Cardiac septum (tissue), 1 donor: ENCODE results near the gene FAM118B. TPM values are rescaled to one million over a fixed set of nuclear protein-coding genes. Genes with fewer than 3 reads are reported as not detected.

Experiments used
- DNase-seq: peaks from one replicate; pipeline ENCODE4 v3.0.0-alpha.2; 2020; ENCODE audit warnings: low spot score
- intact Hi-C: fragments of 100-400 bp; cut with DNase I; formaldehyde crosslinking; loops from one replicate; pipeline ENCODE4 v1.14.0; 2022
- total RNA-seq: library from RNA; stranded (reverse); fragmentation: NEBNext Ultra II Directional; extraction: Animal tissue kit (Norgen Biotek cat#: 25700); gene quantifications from one replicate; pipeline ENCODE4 v1.2.1, GENCODE V29; 2021
- donor health status: DM: no; HTN: no; CAD: no.

The FAM118B gene
- total RNA-seq, 1 donor from 2014 or later: 22.3 TPM

DNA sequence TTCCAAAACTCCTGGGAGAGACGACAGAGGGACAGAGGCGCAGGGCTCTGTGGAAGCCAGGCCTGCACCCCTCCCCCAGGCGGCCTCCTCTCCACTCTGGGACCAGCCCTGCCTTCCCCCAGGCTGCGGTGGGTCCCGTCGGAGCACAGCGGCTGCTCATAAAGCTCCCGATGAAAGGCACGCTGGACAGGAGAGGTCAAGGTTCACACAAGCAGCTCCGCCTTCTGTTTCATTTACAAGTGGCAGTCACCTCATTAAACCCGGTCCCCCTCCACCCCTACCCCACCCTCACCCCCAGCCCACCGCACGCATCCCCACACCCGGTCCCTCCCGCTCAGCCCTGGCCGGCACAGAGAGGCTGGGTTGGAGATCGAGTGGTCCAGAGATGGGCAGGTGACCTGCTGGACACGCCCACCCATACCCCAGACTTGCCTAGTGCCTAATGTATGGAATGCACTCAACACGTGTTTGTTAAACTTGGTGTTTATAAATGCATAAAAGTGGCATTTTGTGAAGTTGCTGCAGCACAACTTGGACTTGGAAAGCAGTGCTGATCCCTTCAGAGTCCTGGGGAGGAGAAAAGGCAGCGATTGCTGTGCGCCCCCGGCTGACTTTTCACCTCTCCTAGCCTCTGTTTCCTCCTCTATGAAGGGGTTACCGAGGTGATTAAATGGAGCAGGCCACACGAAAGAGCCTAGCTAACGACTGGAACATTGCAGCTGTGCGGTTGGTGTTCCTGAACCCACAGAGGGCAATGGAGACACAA lies 26.1 kb upstream of the FAM118B start:
- intact Hi-C loops: no loop called here
- peak; percentile 58 for DNase-seq

DNA sequence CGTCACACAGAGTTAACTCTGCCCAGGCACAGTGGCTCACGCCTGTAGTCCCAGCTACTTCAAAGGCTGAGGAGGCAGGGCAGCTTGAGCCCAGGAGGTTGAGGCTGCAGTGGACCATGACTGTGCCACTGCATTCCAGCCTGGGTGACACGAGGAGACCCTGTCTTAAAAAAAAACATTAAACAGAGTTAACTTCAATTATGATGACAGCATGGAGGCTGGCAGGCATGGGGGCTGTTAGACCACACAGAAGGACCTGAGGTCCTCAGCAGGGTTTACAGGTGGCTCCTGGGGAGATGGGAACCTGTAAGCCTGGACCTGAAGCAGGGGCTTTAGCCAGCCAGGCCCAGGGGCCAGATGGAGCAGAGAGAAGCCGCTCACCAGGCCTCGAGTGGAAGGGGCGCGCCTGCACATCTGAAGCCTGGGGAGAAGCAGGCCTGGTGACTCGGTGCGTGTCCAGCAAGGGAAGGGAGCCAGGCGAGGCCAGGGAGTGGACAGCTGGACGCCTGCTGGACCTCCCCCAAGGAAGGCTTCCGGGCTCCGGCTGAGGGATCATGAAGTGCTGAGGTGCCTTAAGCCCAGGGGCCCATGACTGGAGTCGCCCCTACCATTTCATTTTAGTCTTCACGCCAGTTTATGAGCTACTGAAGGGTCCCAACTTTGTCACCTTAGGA lies 25.4 kb upstream of the FAM118B start:
- intact Hi-C loops: no loop called here
- DNase-seq: no peak

DNA sequence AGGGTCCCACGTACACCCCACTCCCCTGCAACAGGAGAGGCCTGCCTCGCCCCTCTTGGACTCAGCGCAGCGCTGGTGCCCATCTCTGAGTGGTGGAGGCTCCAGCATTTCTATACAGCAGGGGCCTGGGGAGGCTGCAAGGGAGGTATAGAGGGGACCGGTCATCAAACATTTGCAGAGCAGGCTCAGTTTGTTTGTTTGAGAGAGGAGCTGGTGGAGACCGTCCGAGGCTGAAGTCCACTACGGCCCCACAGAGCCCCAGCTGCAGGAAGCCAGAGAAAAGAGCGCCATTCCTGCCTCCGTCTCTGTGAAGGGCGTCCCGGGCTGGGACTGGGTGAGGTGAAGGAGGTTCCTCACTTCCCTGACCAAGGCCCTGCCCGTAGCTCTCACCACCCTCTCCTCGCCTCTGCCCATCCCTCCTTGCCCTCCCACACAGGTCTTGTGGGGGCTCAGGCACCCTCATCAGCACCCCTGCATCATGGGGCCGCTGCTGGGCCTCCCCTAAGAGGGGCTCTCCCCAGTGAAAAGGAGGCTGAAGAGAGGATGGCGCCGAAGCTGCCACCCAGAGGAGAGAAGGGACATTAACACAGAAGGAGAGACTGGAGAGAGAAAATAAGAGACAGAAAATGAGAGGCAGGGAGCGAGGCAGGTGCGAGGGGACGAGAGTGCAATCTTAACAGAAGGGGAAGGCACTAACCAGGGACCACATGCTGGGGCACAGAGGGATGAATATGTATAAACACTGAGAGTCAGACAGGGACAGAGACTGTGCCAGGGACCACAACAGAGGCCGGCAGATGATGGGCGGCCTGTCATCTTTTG lies 24.7 kb upstream of the FAM118B start:
- intact Hi-C loops: no loop called here

DNA sequence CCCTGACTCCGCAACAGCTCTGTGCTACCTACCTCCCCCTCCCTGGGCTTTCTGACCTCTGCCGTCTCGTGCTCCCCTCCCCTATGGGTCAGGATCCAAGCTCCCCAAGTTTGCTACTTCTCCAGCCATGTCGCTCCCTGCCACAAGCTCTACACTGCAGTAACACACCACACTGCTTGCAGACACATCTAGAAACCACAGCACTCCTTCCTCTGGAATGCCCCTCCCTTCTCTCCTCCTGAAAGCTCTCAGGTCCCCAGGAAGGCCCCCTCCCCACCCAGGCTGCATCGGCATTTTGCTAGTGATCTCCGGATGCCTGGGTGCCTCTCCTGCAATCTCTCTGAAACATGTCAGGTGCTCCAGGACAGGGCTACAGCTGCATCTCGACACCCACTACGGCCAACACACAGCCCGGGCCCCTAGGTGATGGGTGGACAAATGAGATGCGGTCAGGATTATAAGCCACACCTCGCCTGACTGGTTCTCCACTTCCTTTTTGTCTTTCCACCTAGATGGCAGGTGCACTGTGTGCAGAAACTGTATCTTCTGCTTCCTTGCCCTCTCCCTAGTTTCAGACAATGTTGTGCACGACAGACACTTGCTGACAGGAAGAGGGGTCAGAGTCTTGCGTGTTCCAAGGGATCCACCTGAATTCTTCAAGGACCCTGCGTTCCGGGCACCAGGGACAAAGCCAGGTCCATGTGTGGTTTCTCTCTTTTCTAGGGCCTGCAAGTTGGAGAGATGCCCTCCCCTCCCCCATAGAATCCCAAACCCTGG lies 23.1 kb upstream of the FAM118B start:
- intact Hi-C loops: no loop called here
- DNase-seq: no peak

More for the DNA sequence above, 24.7 kb upstream of the FAM118B start:
- no peak for DNase-seq

DNA sequence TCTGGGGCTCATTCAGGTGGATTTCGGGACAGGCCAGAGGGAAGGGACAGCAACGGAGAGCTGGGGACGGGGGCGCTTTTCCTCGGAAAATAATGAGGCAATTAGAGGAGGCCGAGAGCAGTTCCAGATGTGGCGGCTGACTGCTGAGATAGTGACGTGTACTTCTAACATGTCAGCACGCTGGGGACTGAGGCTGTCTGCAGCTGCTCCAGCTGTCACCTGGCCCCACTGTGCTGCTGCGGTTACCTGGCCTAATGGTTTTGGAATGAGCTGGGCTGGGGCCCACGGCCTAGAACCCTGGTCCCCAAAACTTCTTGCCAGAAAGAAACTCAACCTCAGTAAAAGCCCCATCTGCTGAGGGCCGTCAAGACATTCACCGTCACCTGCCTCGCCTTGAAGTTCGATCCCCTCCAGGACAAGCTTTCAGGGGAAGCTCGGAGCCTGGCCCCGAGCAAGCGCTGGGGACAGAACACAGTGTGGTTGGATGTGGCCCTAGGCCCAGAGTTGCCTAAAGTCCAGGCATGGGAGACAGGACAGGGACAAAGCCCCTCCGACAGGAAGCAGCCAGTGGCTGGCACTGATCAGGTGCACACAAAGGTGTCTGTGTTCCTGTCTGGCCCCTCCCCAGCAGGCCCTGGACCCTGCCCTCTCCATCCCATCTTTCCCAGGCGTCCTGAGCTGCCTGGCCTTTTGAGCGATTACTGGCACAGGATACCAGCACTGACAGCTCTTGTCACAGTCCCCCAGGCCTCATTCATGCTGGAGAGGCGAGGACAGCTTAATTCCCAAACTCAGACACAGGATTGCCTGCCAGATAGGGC lies 22.3 kb upstream of the FAM118B start:
- DNase-seq: no peak

DNA sequence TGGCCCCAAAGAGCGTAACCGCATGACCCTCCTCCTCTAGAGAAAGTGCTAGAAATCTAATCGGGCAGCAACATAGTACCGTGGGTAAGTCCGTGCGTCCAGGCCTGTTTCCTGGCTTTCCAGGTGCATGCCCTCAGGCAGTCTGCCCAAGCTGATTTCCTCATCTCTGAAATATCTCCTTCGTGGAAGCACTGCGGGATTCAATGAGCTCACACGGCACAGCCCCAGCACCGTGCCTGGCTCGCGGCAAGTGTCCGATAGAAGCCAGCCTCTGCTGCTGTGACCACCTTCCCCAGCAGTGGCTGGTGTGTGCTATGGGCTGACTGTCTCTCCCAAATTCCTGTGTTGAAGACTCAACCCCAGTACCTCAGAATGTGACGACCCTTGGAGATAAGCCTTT lies 20.8 kb upstream of the FAM118B start:
- no peak for DNase-seq
- intact Hi-C loops: loop anchor here (5.0 kb wide), 2 partner anchors 128 to 248 kb away; partner anchors contain the start of gene CDON

More for the DNA sequence above, 22.3 kb upstream of the FAM118B start:
- intact Hi-C loops: no loop called here

DNA sequence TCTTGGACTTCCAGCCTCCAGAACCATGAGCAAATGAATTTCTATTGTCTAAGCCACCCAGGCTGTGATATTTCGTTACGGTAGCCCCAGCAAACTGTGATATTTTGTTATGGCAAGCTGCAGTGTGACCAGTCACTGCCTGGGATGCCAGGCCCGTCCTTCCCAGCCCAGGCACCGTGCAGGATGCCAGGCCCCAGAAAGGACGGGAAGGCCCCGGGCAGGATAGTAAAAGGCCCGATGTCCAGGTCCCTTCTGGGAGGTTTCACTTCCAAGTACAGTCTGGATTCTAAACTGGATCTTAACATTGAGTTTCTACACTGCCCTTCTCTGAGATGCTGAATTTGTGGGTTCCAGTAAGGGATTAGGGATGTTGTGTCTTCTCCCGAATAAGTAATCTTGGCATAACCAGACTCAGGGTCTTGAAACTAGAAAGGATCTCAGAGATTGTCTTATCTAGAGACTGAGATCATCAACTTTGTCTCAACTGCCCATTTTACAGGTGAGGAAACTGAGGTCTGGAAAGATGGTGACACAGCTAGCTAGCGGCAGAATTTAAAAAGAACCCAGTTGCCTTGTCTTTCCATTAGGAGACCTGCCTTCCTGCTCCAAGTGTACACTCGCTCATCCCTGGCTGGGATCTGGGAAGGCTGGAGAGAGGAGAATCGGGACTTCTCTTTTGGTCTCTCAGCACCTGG lies 20.1 kb upstream of the FAM118B start:
- no peak for DNase-seq
- intact Hi-C loops: loop anchor here (5.0 kb wide), 2 partner anchors 129 to 249 kb away; partner anchors contain the start of gene CDON

DNA sequence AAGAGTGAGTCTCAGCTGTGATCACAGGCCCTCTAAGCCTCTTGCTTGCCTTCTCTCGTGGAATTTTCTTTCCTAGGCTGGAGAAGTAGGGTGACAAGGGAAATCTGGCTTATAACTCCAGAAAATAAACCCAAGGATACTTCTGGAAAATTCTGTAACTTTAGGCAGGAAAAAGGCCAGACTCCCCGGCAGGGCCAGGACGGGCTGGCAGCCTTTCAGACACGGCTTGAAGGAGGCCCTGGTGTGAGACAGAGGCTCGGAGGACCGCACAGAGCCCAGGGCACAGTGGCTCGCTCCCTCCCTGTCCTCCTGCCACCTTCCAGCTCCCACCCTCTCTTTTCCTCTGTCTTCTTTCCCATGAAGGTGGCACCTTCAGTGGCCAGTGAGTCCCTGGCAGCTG lies 19.2 kb upstream of the FAM118B start:
- no peak for DNase-seq
- intact Hi-C loops: loop anchor here (5.0 kb wide), 2 partner anchors 130 to 250 kb away; partner anchors contain the start of gene CDON

DNA sequence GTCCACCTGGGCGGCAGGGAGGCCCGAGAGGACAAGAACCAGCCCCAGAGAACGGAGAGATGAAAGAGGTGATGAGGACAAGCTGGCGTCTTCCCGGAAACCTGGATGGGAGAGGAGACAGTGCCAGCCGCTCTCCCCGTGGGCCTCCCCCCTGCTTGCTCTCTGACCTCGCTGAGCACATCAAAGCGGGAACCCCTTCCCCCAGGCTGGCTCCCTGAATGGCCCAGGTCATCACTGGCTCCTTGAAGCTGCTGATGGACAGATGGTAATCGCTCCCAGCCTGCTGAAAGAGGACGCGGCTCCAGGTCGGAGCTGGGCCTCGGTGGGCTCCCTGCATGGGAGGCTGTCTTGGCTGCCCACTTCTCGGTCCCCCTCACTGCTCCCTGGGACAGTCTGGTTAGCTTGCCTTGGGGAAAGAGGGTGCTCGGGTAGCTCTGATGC lies 18.5 kb upstream of the FAM118B start:
- intact Hi-C loops: loop anchor here (5.0 kb wide), 2 partner anchors 131 to 251 kb away; partner anchors contain the start of gene CDON
- no peak for DNase-seq

DNA sequence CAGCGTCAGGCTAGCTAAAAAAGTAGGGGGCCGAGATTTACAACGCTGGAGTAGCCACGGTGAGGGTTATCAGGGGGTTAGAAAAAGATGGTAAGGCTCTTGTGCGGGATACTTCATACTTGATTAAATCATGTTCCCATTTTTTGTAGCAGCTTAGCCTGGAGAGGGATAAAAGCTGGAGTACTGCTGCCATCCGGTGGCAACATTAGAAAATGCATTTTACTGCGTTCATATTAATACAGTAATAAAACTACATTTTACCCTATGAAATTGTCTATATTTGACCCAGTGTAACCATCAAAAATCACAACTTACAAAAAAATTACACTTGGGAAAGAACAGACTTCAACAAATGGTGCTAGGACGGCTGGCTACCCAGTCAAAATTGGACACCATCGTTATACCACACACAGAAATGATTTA lies 17.4 kb upstream of the FAM118B start:
- intact Hi-C loops: loop anchor here (1.0 to 5.0 kb wide), 3 partner anchors 132 to 271 kb away; partner anchors contain the start of gene CDON

DNA sequence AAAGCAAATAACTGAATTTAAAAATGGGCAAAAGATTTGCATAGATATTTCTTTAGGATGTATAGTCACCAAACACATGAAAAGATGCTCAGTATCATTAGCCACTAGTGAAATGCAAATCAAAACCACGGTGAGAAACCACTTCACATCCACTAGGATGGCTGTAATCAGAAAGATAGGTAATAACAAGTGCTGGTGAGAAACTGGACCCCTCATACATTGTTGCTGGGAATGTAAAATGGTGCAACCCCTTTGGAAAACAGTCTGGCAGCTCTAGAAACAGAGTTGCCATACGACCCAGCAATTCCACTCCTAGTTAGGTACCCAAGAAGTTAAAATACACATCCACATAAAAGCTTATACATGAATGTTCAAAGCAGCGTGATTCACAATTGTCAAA lies 16.5 kb upstream of the FAM118B start:
- intact Hi-C loops: no loop called here
- DNase-seq: no peak

More for the DNA sequence above, 17.4 kb upstream of the FAM118B start:
- DNase-seq: no peak

DNA sequence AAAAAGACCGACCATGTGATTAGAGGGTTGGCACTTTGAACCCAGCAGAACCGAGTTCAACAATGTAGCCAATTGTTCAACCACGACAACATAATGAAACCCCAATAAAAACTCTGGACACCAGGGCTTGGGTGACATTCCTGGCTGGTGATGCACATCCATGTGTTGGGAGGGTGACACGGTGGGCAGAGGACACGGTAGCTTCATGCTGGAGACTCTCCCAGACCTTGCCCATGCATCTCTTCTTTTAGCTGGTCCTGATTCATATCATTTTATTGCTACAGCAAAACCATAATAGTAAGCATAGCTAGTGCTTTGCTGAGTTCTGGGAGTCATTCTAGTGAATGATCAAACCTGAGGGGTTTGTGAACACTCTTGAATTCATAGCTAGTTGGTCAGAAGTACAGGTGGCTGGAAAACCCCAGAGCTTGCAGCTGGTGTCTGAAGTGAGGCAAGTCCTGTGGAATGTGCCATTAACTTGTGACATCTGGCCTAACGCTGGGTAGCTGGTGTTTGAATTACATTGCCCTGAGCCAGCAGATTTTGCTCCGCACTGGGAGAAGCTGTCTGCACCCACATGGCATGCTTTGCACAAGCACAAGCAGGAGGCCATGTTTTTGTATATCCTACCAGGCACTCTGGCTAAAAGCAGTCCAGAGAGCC lies 14.2 kb upstream of the FAM118B start:
- no peak for DNase-seq
- intact Hi-C loops: no loop called here

DNA sequence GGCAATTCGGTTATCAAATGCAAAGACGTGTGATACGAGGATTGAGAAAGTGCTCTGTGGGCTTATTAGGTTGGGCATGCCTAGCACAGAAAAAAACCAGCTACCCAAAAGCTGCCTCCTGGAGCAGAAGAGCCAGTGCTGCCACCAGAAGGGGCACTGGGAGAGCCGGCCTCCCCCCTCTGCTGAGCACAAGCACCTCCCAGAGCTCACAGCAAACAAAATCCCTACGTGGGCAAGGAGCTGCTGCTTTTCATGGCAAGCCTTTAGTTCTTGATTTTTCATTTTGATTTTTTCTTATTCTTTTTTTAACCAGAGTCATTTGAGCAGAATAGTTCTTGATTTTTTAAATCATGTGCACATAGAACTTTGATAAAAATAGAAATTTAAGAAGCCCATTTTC lies 12.9 kb upstream of the FAM118B start:
- no peak for DNase-seq
- intact Hi-C loops: no loop called here

DNA sequence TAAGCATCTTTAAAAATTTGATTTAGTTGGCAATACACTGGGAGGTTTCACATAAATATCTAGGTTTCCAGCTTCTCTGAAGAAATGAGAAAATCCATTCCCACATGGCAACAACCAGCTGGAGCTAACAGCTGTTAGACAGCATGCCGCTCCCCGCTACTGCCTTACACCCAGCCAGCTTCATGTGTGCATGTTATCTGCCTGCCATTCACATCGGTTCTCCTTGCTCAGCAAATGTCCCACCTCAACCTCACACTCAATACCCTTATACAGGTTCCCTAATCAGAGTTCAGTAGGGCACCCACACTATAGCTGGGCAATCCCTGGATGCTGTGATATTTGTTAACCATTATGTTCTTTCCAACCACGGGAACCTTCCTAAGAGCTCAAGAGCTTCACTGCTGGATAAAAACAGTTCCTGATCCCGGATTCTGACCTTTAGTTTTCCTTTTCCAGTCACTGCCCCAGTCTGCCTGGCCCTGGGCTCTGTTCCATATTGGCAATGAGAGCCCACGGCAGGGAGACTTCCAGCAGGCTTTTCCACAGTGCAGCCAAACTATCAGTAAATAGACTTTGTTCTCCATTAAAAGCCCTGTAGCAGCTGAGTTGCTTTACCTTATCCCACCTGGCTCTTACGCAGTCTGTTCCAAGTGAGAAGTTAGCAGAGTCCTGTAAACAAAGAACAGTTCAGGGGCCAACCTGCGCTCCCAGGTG lies 8.8 kb upstream of the FAM118B start:
- DNase-seq: no peak
- intact Hi-C loops: loop anchor here (5.0 kb wide), 1 partner anchor 91 kb away; no protein-coding TSS in a partner anchor

DNA sequence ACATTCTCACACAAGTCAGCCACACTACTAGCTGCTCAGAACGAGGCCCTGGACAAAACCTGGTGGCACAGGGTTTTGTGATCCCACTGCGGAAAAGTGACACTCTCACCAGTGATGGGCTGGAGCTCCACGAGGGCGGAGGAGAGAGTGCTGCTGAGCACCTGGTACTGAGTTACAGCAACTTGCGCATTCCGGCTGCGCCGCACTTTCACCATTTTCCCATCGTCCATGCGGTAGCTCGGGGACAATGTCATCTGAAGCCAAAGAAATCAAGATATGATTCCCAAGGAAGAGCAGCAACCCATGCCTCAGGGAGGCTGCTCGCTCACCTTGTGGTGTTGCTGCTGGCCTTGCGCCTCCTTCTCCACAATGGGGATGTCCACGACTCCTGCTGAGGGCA lies 6.2 kb upstream of the FAM118B start:
- DNase-seq: no peak
- intact Hi-C loops: no loop called here

DNA sequence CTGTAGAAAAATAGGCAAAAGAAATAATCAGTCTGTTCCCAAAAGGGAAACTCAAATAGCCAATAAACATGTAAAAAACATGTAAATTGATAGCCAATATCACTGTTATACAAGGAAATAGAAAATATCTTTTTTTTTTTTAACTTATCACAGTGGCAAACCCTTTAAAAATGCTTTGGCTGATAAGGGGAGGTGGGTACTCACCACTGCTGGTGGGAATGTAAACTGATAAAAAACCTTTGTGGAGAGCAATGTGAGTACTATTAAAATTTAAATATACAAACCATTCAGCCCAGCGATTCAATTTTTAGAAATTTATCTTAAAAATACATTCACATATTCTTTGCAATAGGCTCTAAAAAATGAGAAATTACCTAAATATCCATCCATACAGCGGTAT lies 3.7 kb upstream of the FAM118B start:
- intact Hi-C loops: no loop called here
- no peak for DNase-seq
